ENCODE measurements around the gene OR2M2. TPM values are rescaled to one million over a fixed set of nuclear protein-coding genes. Genes with fewer than 3 reads are reported as not detected.

OR2M2 gene
- total and polyA plus RNA-seq, 2 of the 8 experiments (the other 6 are each of a cell fraction or from before 2014, with no cell fraction given), result not detected

DNA sequence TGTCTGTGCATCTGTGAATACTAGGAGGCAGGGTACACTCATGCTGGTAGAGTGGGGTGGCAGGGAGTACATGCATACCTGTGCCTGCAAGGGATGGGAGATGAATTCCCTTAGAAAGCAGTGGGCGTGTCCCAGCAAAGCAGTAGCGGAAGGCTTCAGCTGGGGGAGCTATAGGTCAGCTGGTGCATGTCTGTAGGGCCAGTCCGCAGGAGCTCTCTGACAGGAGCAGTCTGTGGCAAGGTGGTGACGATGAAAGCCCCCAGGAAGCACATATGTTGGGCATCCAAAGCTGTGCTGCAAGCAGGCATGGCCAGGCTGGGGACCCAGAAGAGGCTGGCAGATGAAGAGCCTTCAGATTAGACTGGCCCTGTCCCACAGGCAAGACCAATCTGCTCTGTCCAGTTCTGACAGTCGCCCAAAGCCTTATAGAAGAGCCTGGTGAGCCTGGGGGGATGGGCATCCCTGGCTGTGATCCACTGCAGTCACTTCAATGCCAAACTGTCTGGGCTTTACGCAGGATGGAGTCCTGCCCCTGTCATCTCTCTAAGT lies 54.8 kb downstream of the OR2M2 start:
- Histone ChIP-seq H3K27me3 (replicated peaks in 1 of 4; ENCODE audit: control insufficient read depth in 3 of 4, extremely low read depth in 1 of 4, insufficient read depth in 3 of 4, low read length in 3 of 4) (no peaks in the 10 kb centered on the region), H2BK12ac (ENCODE audit: low read depth, low read length) (no peak overlapping the region), H4K91ac (replicated peaks; ENCODE audit: insufficient read length, low read length) (no peak overlapping the region), H3K4me3 (ENCODE audit: extremely low read depth in 1 of 4, insufficient read depth in 2 of 4, low read depth in 3 of 4, low read length in 4 of 4) (no peak overlapping the region), H2AFZ (ENCODE audit: low read length) (no peak overlapping the region), H3K36me3 (ENCODE audit: control insufficient read depth in 2 of 4, insufficient read depth in 4 of 4, low read length in 3 of 4) (no peaks in the 10 kb centered on the region), H3K56ac (replicated peaks; ENCODE audit: insufficient read length, low read depth, low read length) (no peak overlapping the region), H2AK5ac (ENCODE audit: low read depth, low read length) (no peak overlapping the region), H4K5ac (ENCODE audit: insufficient read length, low read depth, low read length) (no peak overlapping the region), H2BK20ac (ENCODE audit: low read length) (no peak overlapping the region), H3K27ac (ENCODE audit: low read depth, low read length) (no peak overlapping the region), H2BK5ac (ENCODE audit: low read depth, low read length) (no peak overlapping the region), H4K20me1 (replicated peaks in 1 of 2; ENCODE audit: control insufficient read depth in 1 of 2, insufficient read depth in 2 of 2, low read length in 2 of 2) (no peaks in the 10 kb centered on the region), H3K4ac (replicated peaks; ENCODE audit: insufficient read length, low read depth, low read length) (no peak overlapping the region), H3K9ac (replicated peaks in 1 of 4; ENCODE audit: extremely low read depth in 1 of 4, low read depth in 3 of 4, low read length in 3 of 4) (no peak overlapping the region), H3K14ac (ENCODE audit: insufficient read length) (no peak overlapping the region), H3K79me2 (ENCODE audit: control insufficient read depth in 1 of 2, insufficient read depth in 2 of 2, low read length in 2 of 2) (no peaks in the 10 kb centered on the region), H3K4me1 (replicated peaks in 1 of 4; ENCODE audit: control insufficient read depth in 3 of 4, insufficient read depth in 4 of 4, low read length in 3 of 4) (no peaks in the 10 kb centered on the region), H4K8ac (ENCODE audit: extremely low read depth, insufficient read depth, low read length) (no peak overlapping the region), H3K9me3 (ENCODE audit: insufficient read depth in 2 of 2, low read depth in 1 of 2, low read length in 1 of 2) (peaks cover 58 to 69% of the 10 kb centered on the region in 2 experiments), H3K4me2 (ENCODE audit: insufficient read depth in 1 of 2, low read depth in 2 of 2, low read length in 2 of 2) (no peak overlapping the region), H3K23ac (ENCODE audit: insufficient read length) (no peak overlapping the region), H3K79me1 (ENCODE audit: low read depth, low read length) (no peaks in the 10 kb centered on the region), H3K18ac (ENCODE audit: extremely low read depth, low read length) (no peak overlapping the region), H2BK120ac (replicated peaks; ENCODE audit: low read depth, low read length) (no peak overlapping the region), H2BK15ac (ENCODE audit: low read length) (no peak overlapping the region), H3K23me2 (ENCODE audit: low read depth, low read length) (no peaks in the 10 kb centered on the region)
- ChIA-PET POLR2A (ENCODE audit: partially characterized antibody) (no interaction called here), CTCF (ENCODE audit: partially characterized antibody) (no interaction called here)
- FAIRE-seq (no peak), DNase-seq (ENCODE audit: low read depth in 1 of 2, low spot score in 2 of 2) (no peak)
- TF ChIP-seq SIRT6 (IDR thresholded peaks at IDR 0.05; ENCODE audit: low read length) (no peak), POLR2A (IDR thresholded peaks at IDR 0.05; ENCODE audit: control extremely low read depth in 1 of 2, low read depth in 2 of 2, low read length in 2 of 2) (no peak), CEBPB (IDR thresholded peaks at IDR 0.05; ENCODE audit: low read depth, low read length) (no peak), CBX8 (IDR thresholded peaks at IDR 0.05; ENCODE audit: borderline replicate concordance, low read depth, low read length) (no peak), FOSL1 (IDR thresholded peaks at IDR 0.05; ENCODE audit: insufficient read depth, low read depth, low read length) (no peak), GTF2F1 (IDR thresholded peaks at IDR 0.05; ENCODE audit: borderline replicate concordance, low read depth, low read length) (no peak), ASH2L (IDR thresholded peaks at IDR 0.05; ENCODE audit: low read length) (no peak), KDM5A (IDR thresholded peaks at IDR 0.05; ENCODE audit: low read length) (no peak), KDM4A (IDR thresholded peaks at IDR 0.05; ENCODE audit: low read depth, low read length, severe bottlenecking) (no peak), ATF3 (IDR thresholded peaks at IDR 0.05; ENCODE audit: insufficient read depth, low read depth, low read length) (no peak), CBX5 (IDR thresholded peaks at IDR 0.05; ENCODE audit: low read depth, low read length) (no peak), RNF2 (IDR thresholded peaks at IDR 0.05; ENCODE audit: borderline replicate concordance, low read depth, low read length, missing control alignments, poor library complexity, severe bottlenecking) (no peak), RBBP5 (IDR thresholded peaks at IDR 0.05; ENCODE audit: borderline replicate concordance, low read depth, low read length) (no peak)
- WGBS, 2 experiments (ENCODE audit: extremely low coverage in 1 of 2, insufficient coverage in 1 of 2, insufficient read length in 1 of 2, insufficient replicate concordance in 2 of 2, low coverage in 1 of 2, low lambda C conversion rate in 2 of 2, missing lambda C conversion rate in 1 of 2), result 86% methylated on average over 6 of the region's 6 CpGs; no CpG with 5 or more reads in 1 of the 2 experiments
